Panc1 (cell line): Measurements from ENCODE around the gene DPH5.

Experiments used
- POLR2AphosphoS5 ChIP-seq: IDR thresholded peaks from 2 replicates; pipeline ENCODE4 v1.6.1; 2012; ENCODE audit warnings: mild to moderate bottlenecking, low read depth, low read length, moderate library complexity
- SIN3A ChIP-seq: IDR thresholded peaks from 2 replicates; pipeline ENCODE4 v1.6.1; 2012; ENCODE audit warnings: low read depth, mild to moderate bottlenecking, low read length, moderate library complexity, borderline replicate concordance; ENCODE audit not compliant: insufficient read depth
- TF ChIP-seq, protein P1 (sequence below): fragments of 450-650 bp; IDR thresholded peaks from 2 replicates; pipeline ENCODE4 v1.5.1; 2017; ENCODE audit warnings: mild to moderate bottlenecking
- TF ChIP-seq, protein P2 (sequence below), 2 experiments: IDR thresholded peaks; 2 replicates each; pipeline ENCODE4 v1.6.1; 2011 to 2012; ENCODE audit warnings: low read depth in 2 of 2, control low read depth in 1 of 2, low read length in 1 of 2, mild to moderate bottlenecking in 1 of 2, moderate library complexity in 1 of 2; ENCODE audit not compliant: insufficient read depth in 1 of 2

DNA sequence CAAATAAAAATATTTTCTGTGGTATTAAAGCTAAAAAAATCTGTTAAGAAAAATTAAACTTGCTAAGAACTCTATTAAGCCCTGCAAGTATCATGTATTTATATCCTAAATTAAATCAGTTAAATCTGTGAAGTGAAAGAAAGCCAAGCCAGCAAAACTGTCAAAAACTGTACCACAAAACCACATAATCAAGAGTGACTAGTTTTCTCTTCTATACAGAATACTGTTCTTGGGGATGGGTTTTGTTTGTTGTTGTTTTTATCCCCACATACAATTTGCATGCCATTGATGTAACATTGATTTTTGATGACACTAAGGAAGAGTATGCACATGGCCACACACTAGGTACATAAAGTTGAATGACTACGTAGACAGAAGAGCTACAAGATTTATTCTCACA lies 20.4 kb downstream of the DPH5 start:
- TF ChIP-seq, protein P1, sequence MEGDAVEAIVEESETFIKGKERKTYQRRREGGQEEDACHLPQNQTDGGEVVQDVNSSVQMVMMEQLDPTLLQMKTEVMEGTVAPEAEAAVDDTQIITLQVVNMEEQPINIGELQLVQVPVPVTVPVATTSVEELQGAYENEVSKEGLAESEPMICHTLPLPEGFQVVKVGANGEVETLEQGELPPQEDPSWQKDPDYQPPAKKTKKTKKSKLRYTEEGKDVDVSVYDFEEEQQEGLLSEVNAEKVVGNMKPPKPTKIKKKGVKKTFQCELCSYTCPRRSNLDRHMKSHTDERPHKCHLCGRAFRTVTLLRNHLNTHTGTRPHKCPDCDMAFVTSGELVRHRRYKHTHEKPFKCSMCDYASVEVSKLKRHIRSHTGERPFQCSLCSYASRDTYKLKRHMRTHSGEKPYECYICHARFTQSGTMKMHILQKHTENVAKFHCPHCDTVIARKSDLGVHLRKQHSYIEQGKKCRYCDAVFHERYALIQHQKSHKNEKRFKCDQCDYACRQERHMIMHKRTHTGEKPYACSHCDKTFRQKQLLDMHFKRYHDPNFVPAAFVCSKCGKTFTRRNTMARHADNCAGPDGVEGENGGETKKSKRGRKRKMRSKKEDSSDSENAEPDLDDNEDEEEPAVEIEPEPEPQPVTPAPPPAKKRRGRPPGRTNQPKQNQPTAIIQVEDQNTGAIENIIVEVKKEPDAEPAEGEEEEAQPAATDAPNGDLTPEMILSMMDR, result no peak
- no peak for TF ChIP-seq SIN3A
- no peak for TF ChIP-seq POLR2AphosphoS5
- TF ChIP-seq, protein P2, sequence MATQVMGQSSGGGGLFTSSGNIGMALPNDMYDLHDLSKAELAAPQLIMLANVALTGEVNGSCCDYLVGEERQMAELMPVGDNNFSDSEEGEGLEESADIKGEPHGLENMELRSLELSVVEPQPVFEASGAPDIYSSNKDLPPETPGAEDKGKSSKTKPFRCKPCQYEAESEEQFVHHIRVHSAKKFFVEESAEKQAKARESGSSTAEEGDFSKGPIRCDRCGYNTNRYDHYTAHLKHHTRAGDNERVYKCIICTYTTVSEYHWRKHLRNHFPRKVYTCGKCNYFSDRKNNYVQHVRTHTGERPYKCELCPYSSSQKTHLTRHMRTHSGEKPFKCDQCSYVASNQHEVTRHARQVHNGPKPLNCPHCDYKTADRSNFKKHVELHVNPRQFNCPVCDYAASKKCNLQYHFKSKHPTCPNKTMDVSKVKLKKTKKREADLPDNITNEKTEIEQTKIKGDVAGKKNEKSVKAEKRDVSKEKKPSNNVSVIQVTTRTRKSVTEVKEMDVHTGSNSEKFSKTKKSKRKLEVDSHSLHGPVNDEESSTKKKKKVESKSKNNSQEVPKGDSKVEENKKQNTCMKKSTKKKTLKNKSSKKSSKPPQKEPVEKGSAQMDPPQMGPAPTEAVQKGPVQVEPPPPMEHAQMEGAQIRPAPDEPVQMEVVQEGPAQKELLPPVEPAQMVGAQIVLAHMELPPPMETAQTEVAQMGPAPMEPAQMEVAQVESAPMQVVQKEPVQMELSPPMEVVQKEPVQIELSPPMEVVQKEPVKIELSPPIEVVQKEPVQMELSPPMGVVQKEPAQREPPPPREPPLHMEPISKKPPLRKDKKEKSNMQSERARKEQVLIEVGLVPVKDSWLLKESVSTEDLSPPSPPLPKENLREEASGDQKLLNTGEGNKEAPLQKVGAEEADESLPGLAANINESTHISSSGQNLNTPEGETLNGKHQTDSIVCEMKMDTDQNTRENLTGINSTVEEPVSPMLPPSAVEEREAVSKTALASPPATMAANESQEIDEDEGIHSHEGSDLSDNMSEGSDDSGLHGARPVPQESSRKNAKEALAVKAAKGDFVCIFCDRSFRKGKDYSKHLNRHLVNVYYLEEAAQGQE (IDR thresholded peaks at IDR 0.05; ENCODE audit: insufficient read depth in 1 of 2, low read depth in 2 of 2, low read length in 1 of 2), result no peak
